Lung microvascular endothelial cell (primary cell): ENCODE data around the gene PTPN20. TPM values are rescaled to one million over a fixed set of nuclear protein-coding genes. Genes with fewer than 3 reads are reported as not detected.
A peak's percentile ranks its signal among the peaks of the same experiment; 100 is the strongest.

Source experiments
- DNase-seq, 2 donors: peaks; one replicate each; pipeline versions ENCODE4 v3.0.0 to v3.0.0-alpha.2; 2010; ENCODE audit warnings: low read depth in 2 of 2
- total RNA-seq: library from RNA; depleted of rRNA; stranded (reverse); fragments of >200 nt; gene quantifications from 2 replicates; pipeline ENCODE4 v1.2.1, GENCODE V29; 2014

PTPN20 gene
- total RNA-seq, 1 donor from 2014 or later = 1.4 TPM

DNA sequence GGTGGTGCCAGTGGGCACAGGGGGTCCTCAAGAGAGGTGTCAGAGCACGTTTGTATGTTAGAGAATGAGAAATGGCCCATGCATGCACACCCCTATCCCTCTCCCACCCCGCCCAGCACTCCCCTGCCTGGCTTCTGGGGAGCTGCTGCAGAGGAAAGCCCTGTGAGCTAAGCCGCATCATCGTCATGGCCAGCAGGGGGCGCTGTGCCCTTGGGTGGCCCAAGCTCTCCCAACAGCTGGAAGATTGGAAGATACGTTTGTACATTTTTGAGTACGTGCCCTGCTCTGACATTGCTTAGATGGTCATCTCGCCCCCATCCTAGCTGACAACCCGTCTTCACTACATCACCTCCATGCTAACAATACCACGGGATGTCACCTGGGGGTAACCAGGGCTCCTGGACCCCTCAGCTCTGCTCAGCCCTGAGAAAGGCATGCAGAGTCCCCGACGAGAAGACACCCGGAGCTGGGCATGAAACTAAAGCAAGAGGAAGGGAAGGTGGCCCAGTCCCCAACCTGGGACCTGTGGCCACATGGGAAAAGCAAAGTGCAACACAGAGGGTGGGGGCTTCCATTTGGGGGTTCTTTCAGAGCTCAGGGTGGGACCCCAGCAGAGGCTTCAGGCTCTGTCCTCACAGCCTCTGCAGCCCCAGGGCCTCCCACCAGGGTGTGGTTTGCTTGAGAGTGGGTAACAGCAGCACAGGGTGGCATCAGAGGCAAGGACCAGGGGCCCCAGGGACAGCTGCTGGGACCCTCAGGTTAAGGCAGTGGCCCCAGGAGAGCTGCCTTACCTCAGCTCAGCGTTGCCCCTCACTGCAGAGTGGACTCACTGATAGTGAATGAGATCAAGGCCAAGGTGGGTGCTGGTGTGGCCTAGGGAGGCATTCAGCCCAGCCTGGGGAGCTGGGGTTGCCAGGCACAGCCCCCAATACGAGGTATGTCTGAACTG is 136.6 kb downstream of the PTPN20 start:
- peak; percentile 75 to 86 for DNase-seq

DNA sequence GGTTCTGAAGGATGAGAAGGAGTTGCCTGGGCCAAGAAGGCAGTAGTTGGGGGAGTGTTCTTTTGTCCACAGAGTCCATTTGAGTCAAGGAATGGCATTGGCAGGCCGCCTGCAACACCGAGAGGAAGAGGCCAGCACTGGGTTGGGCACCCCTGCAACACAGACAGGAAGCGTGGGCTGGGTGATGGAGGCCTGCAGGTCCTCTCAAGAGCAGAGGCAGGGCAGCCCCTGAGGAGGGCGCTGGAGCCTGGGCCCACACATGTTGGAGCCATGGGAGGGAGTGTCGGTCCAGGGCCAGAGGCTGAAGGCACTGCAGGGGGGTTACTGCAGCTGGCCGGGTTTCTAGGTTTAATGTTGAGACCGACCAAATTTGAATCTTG is 137.3 kb downstream of the PTPN20 start:
- no peak for DNase-seq

GRCh38 chr10:47049056-47049851 is 138.0 kb downstream of the PTPN20 start:
- no peak for DNase-seq

DNA sequence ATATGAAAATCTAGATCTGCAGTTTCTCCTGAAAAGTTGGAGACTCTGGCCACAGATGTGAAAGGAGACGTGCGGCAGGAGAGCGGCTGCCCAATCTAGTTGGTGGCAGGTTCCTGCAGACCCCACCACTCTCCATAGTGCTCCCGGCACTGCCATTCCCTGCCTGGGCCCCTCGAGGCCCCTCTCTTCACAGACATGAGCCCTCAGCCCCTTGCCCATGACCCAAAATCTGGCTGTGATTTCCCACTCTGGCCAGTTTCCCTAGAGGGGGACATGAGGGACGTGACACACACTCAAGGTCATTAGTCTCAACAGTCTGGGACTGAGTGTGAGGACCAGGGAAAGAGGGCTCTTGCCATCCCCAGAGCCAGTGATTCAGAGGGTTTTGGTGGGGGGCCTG is 138.7 kb downstream of the PTPN20 start:
- DNase-seq = no peak

- DNase-seq = no peak
Measured at GRCh38 chr10:47050618-47051455, 139.6 kb downstream of the PTPN20 start.

GRCh38 chr10:47051741-47052238 is 140.6 kb downstream of the PTPN20 start:
- no peak for DNase-seq
